Measurements from ENCODE around the gene GLRA1. TPM values are rescaled to one million over a fixed set of nuclear protein-coding genes. Genes with fewer than 3 reads are reported as not detected.
A peak's percentile ranks its signal among the peaks of the same experiment; 100 is the strongest.

The GLRA1 gene
- not detected in 2 replicates for total RNA-seq (2014; rRNA removed; shearing (Covaris generic))

GRCh38 chr5:151924564-151925301 lies at the start of gene GLRA1:
Gene GLRA1, minus strand, starts transcription at chr5:151924851. Its CDS starts 302 bp downstream, at chr5:151924549.
- peak; percentile 46 for DNase-seq (ENCODE audit: low spot score)
- in situ Hi-C loops (cut with HindIII; ENCODE audit: low sequenced_read_pairs) = no loop called here

- in situ Hi-C loops (cut with HindIII; ENCODE audit: low sequenced_read_pairs) = no loop called here
- no peak for DNase-seq (ENCODE audit: low spot score)
Measured at GRCh38 chr5:151970885-151971284, 46.2 kb upstream of the GLRA1 start.

- in situ Hi-C loops (cut with HindIII; ENCODE audit: low sequenced_read_pairs) = no loop called here
- no peak for DNase-seq (ENCODE audit: low spot score)
Measured at GRCh38 chr5:151967865-151968264, 43.2 kb upstream of the GLRA1 start.

GRCh38 chr5:151966046-151966445 lies 41.4 kb upstream of the GLRA1 start:
- in situ Hi-C loops (cut with HindIII; ENCODE audit: low sequenced_read_pairs) = no loop called here
- no peak for DNase-seq (ENCODE audit: low spot score)

- DNase-seq (ENCODE audit: low spot score) = no peak
- in situ Hi-C loops (cut with HindIII; ENCODE audit: low sequenced_read_pairs) = no loop called here
Measured at GRCh38 chr5:151964471-151964870, 39.8 kb upstream of the GLRA1 start.

GRCh38 chr5:151961557-151961956 lies 36.9 kb upstream of the GLRA1 start:
- no peak for DNase-seq (ENCODE audit: low spot score)
- in situ Hi-C loops (cut with HindIII; ENCODE audit: low sequenced_read_pairs) = no loop called here

GRCh38 chr5:151958111-151958510 lies 33.5 kb upstream of the GLRA1 start:
- in situ Hi-C loops (cut with HindIII; ENCODE audit: low sequenced_read_pairs) = no loop called here
- DNase-seq (ENCODE audit: low spot score) = no peak

- no peak for DNase-seq (ENCODE audit: low spot score)
- in situ Hi-C loops (cut with HindIII; ENCODE audit: low sequenced_read_pairs) = no loop called here
Measured at GRCh38 chr5:151956725-151957124, 32.1 kb upstream of the GLRA1 start.

- DNase-seq (ENCODE audit: low spot score) = no peak
- in situ Hi-C loops (cut with HindIII; ENCODE audit: low sequenced_read_pairs) = no loop called here
Measured at GRCh38 chr5:151954255-151954654, 29.6 kb upstream of the GLRA1 start.

GRCh38 chr5:151953833-151954232 lies 29.2 kb upstream of the GLRA1 start:
- DNase-seq (ENCODE audit: low spot score) = no peak
- in situ Hi-C loops (cut with HindIII; ENCODE audit: low sequenced_read_pairs) = no loop called here

- no peak for DNase-seq (ENCODE audit: low spot score)
- in situ Hi-C loops (cut with HindIII; ENCODE audit: low sequenced_read_pairs) = no loop called here
Measured at GRCh38 chr5:151952238-151952637, 27.6 kb upstream of the GLRA1 start.

- in situ Hi-C loops (cut with HindIII; ENCODE audit: low sequenced_read_pairs) = no loop called here
- no peak for DNase-seq (ENCODE audit: low spot score)
Measured at GRCh38 chr5:151950706-151951105, 26.1 kb upstream of the GLRA1 start.

- in situ Hi-C loops (cut with HindIII; ENCODE audit: low sequenced_read_pairs) = no loop called here
- DNase-seq (ENCODE audit: low spot score) = no peak
Measured at GRCh38 chr5:151949701-151950308, 25.2 kb upstream of the GLRA1 start.

GRCh38 chr5:151949113-151949512 lies 24.5 kb upstream of the GLRA1 start:
- no peak for DNase-seq (ENCODE audit: low spot score)
- in situ Hi-C loops (cut with HindIII; ENCODE audit: low sequenced_read_pairs) = no loop called here

GRCh38 chr5:151947931-151948608 lies 23.4 kb upstream of the GLRA1 start:
- no peak for DNase-seq (ENCODE audit: low spot score)
- in situ Hi-C loops (cut with HindIII; ENCODE audit: low sequenced_read_pairs) = no loop called here

- in situ Hi-C loops (cut with HindIII; ENCODE audit: low sequenced_read_pairs) = no loop called here
- no peak for DNase-seq (ENCODE audit: low spot score)
Measured at GRCh38 chr5:151937851-151938250, 13.2 kb upstream of the GLRA1 start.

GRCh38 chr5:151935135-151935695 lies 10.6 kb upstream of the GLRA1 start:
- in situ Hi-C loops (cut with HindIII; ENCODE audit: low sequenced_read_pairs) = no loop called here
- DNase-seq (ENCODE audit: low spot score) = no peak

GRCh38 chr5:151931260-151931659 lies 6.6 kb upstream of the GLRA1 start:
- in situ Hi-C loops (cut with HindIII; ENCODE audit: low sequenced_read_pairs) = no loop called here

GRCh38 chr5:151926188-151926587 lies 1.5 kb upstream of the GLRA1 start:
- in situ Hi-C loops (cut with HindIII; ENCODE audit: low sequenced_read_pairs) = no loop called here

More at GRCh38 chr5:151931260-151931659, 6.6 kb upstream of the GLRA1 start:
- DNase-seq (ENCODE audit: low spot score) = no peak

GRCh38 chr5:151925340-151925739 lies 689 bp upstream of the GLRA1 start:
- DNase-seq (ENCODE audit: low spot score) = peak; percentile 79
- in situ Hi-C loops (cut with HindIII; ENCODE audit: low sequenced_read_pairs) = no loop called here

More at GRCh38 chr5:151926188-151926587, 1.5 kb upstream of the GLRA1 start:
- DNase-seq (ENCODE audit: low spot score) = no peak
